Neural progenitor cell (in vitro differentiated cells): ENCODE measurements around the gene EDEM3.
"Not testable (repeated sequence)": the region's sequence is repeated elsewhere in the genome, so short reads cannot be mapped to it uniquely, and the experiment has no call there.

Experiments used
- EZH2 ChIP-seq: fragments of 200-600 bp; sonication (generic); IDR thresholded peaks from 2 replicates; pipeline ENCODE4 v1.6.1; 2017; ENCODE audit warnings: antibody characterized with exemption, mild to moderate bottlenecking, moderate library complexity
- EZH2phosphoT487 ChIP-seq: fragments of 200-600 bp; sonication (generic); IDR thresholded peaks from 2 replicates; pipeline ENCODE4 v1.6.1; 2017; ENCODE audit warnings: antibody characterized with exemption
- TF ChIP-seq, protein P1 (sequence below): fragments of 200-600 bp; sonication (generic); IDR thresholded peaks from 2 replicates; pipeline ENCODE4 v1.5.1; 2017; ENCODE audit warnings: antibody characterized with exemption, mild to moderate bottlenecking

DNA sequence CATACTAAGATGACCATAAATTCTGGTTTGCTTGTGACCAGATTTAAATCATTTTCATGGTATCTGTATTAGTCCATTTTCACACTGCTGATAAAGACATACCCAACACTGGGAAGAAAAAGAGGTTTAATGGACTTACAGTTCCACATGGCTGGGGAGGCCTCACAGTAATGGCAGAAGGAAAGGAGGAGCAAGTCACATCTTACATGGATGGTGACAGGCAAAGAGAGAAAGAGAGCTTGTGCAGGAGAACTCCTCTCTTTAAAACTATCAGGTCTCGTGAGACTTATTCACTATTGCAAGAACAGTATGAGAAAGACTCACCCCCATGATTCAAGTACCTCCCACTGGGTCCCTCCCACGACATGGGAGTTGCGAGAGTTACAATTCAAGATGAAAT is 8.9 kb upstream of the EDEM3 start:
- TF ChIP-seq, protein P1, sequence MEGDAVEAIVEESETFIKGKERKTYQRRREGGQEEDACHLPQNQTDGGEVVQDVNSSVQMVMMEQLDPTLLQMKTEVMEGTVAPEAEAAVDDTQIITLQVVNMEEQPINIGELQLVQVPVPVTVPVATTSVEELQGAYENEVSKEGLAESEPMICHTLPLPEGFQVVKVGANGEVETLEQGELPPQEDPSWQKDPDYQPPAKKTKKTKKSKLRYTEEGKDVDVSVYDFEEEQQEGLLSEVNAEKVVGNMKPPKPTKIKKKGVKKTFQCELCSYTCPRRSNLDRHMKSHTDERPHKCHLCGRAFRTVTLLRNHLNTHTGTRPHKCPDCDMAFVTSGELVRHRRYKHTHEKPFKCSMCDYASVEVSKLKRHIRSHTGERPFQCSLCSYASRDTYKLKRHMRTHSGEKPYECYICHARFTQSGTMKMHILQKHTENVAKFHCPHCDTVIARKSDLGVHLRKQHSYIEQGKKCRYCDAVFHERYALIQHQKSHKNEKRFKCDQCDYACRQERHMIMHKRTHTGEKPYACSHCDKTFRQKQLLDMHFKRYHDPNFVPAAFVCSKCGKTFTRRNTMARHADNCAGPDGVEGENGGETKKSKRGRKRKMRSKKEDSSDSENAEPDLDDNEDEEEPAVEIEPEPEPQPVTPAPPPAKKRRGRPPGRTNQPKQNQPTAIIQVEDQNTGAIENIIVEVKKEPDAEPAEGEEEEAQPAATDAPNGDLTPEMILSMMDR = not testable (repeated sequence)
- TF ChIP-seq EZH2, EZH2phosphoT487: not testable (repeated sequence)
